H9 (cell line): ENCODE data around the gene GCC2. TPM values are rescaled to one million over a fixed set of nuclear protein-coding genes. Genes with fewer than 3 reads are reported as not detected.

Source experiments
- DNase-seq: peaks from one replicate; pipeline ENCODE4 v3.0.0-alpha.2; 2017
- H2AFZ ChIP-seq: one replicate; pipeline ENCODE4 v1.6.1; 2013; ENCODE audit warnings: mild to moderate bottlenecking, low read length, control low read depth, moderate library complexity
- H2AK5ac ChIP-seq: 2 replicates; pipeline ENCODE4 v1.6.1; 2013; ENCODE audit warnings: low read length, control low read depth, mixed read lengths; ENCODE audit not compliant: insufficient read length
- H2BK120ac ChIP-seq: one replicate; pipeline ENCODE4 v1.6.1; 2013; ENCODE audit warnings: low read depth, mild to moderate bottlenecking, low read length, control low read depth, inconsistent platforms; ENCODE audit not compliant: poor library complexity, severe bottlenecking
- H2BK12ac ChIP-seq: 2 replicates; pipeline ENCODE4 v1.6.1; 2013; ENCODE audit warnings: low read length, control low read depth, mixed read lengths, low read depth; ENCODE audit not compliant: insufficient read length
- H2BK15ac ChIP-seq: 2 replicates; pipeline ENCODE4 v1.6.1; 2013; ENCODE audit warnings: low read depth, low read length, control low read depth
- H2BK20ac ChIP-seq: one replicate; pipeline ENCODE4 v1.6.1; 2013; ENCODE audit warnings: low read depth, mild to moderate bottlenecking, low read length, control low read depth, inconsistent platforms; ENCODE audit not compliant: poor library complexity, severe bottlenecking
- H2BK5ac ChIP-seq: 2 replicates; pipeline ENCODE4 v1.6.1; 2013; ENCODE audit warnings: low read length, control low read depth, mixed read lengths; ENCODE audit not compliant: insufficient read length
- H3K14ac ChIP-seq: 2 replicates; pipeline ENCODE4 v1.6.1; 2013; ENCODE audit warnings: low read length, control low read depth; ENCODE audit not compliant: insufficient read depth
- H3K18ac ChIP-seq: 2 replicates; pipeline ENCODE4 v1.6.1; 2013; ENCODE audit warnings: low read depth, mild to moderate bottlenecking, mixed read lengths, low read length, control low read depth; ENCODE audit not compliant: insufficient read length
- H3K23ac ChIP-seq: 2 replicates; pipeline ENCODE4 v1.6.1; 2013; ENCODE audit warnings: low read length, control low read depth, mixed read lengths, low read depth; ENCODE audit not compliant: insufficient read length
- H3K23me2 ChIP-seq: 2 replicates; pipeline ENCODE4 v1.6.1; 2013; ENCODE audit warnings: low read depth, mild to moderate bottlenecking, mixed read lengths, low read length, control low read depth; ENCODE audit not compliant: insufficient read length, poor library complexity, severe bottlenecking
- H3K27ac ChIP-seq: 2 replicates; pipeline ENCODE4 v1.5.1; 2013; ENCODE audit warnings: low read length, control low read depth, mixed read lengths, low read depth; ENCODE audit not compliant: insufficient read length
- H3K27me3 ChIP-seq: 2 replicates; pipeline ENCODE4 v1.6.1; 2013; ENCODE audit warnings: low read length, control low read depth, inconsistent platforms; ENCODE audit not compliant: insufficient read depth
- H3K4ac ChIP-seq: 2 replicates; pipeline ENCODE4 v1.6.1; 2013; ENCODE audit warnings: low read depth, mild to moderate bottlenecking, control low read depth, inconsistent platforms, low read length, moderate library complexity
- H3K4me1 ChIP-seq: 2 replicates; pipeline ENCODE4 v1.6.1; 2013; ENCODE audit warnings: low read length, control low read depth, inconsistent platforms; ENCODE audit not compliant: insufficient read depth
- H3K4me2 ChIP-seq: 2 replicates; pipeline ENCODE4 v1.6.1; 2013; ENCODE audit warnings: low read length, control low read depth, mixed read lengths; ENCODE audit not compliant: insufficient read length, insufficient read depth
- H3K56ac ChIP-seq: 2 replicates; pipeline ENCODE4 v1.6.1; 2013; ENCODE audit warnings: low read depth, mild to moderate bottlenecking, mixed read lengths, low read length, control low read depth; ENCODE audit not compliant: insufficient read length
- H3K79me1 ChIP-seq: 2 replicates; pipeline ENCODE4 v1.6.1; 2013; ENCODE audit warnings: low read depth, mild to moderate bottlenecking, moderate library complexity, low read length, control low read depth, inconsistent platforms; ENCODE audit not compliant: insufficient read depth, poor library complexity, severe bottlenecking
- H3K79me2 ChIP-seq: 2 replicates; pipeline ENCODE4 v1.6.1; 2013; ENCODE audit warnings: low read length, control low read depth, inconsistent platforms; ENCODE audit not compliant: insufficient read depth
- H3K9ac ChIP-seq: 2 replicates; pipeline ENCODE4 v1.6.1; 2013; ENCODE audit warnings: low read length, control low read depth, mixed read lengths; ENCODE audit not compliant: insufficient read length; ENCODE audit errors: extremely low read depth
- H3K9me3 ChIP-seq: one replicate; pipeline ENCODE4 v1.6.1; 2013; ENCODE audit warnings: low read depth, low read length, inconsistent platforms; ENCODE audit not compliant: control insufficient read depth
- H3T11ph ChIP-seq: one replicate; pipeline ENCODE4 v1.6.1; 2013; ENCODE audit warnings: mild to moderate bottlenecking, low read length, control low read depth, inconsistent platforms
- H4K20me1 ChIP-seq: one replicate; pipeline ENCODE4 v1.6.1; 2013; ENCODE audit not compliant: control insufficient read depth, insufficient read length, insufficient read depth
- H4K5ac ChIP-seq: 2 replicates; pipeline ENCODE4 v1.6.1; 2013; ENCODE audit warnings: low read depth, mild to moderate bottlenecking, mixed read lengths, low read length, control low read depth; ENCODE audit not compliant: insufficient read length
- H4K8ac ChIP-seq: replicated peaks from 2 replicates; pipeline ENCODE4 v1.6.1; 2013; ENCODE audit warnings: low read length, control low read depth, mixed read lengths, low read depth; ENCODE audit not compliant: insufficient read length
- H4K91ac ChIP-seq: 2 replicates; pipeline ENCODE4 v1.6.1; 2013; ENCODE audit warnings: low read depth, mild to moderate bottlenecking, moderate library complexity, mixed read lengths, low read length, control low read depth; ENCODE audit not compliant: insufficient read length
- H3K27ac Mint-ChIP-seq, 3 experiments: 2 replicates in 2 of 3; 3 replicates in 1 of 3; pipeline ENCODE4 v1.8.0; 2020 to 2021; ENCODE audit warnings: mixed read lengths in 3 of 3, mild to moderate bottlenecking in 1 of 3, moderate library complexity in 1 of 3
- H3K27me3 Mint-ChIP-seq: 2 replicates; pipeline ENCODE4 v1.8.0; 2021; ENCODE audit warnings: low read depth, mild to moderate bottlenecking, moderate library complexity, mixed read lengths
- H3K36me3 Mint-ChIP-seq, 3 experiments: 2 replicates in 2 of 3; 3 replicates in 1 of 3; pipeline ENCODE4 v1.8.0; 2020 to 2021; ENCODE audit warnings: low read depth in 3 of 3, mixed read lengths in 3 of 3; ENCODE audit not compliant: insufficient read depth in 1 of 3
- H3K4me1 Mint-ChIP-seq, 2 experiments: 2 replicates each; pipeline ENCODE4 v1.8.0; 2020; ENCODE audit warnings: mixed read lengths in 2 of 2
- H3K4me3 Mint-ChIP-seq, 2 experiments: 2 replicates in 1 of 2; 3 replicates in 1 of 2; pipeline ENCODE4 v1.8.0; 2020 to 2021; ENCODE audit warnings: mild to moderate bottlenecking in 2 of 2, mixed read lengths in 2 of 2, moderate library complexity in 1 of 2
- H3K9me3 Mint-ChIP-seq, 2 experiments: 2 replicates in 1 of 2; 3 replicates in 1 of 2; pipeline ENCODE4 v1.8.0; 2020; ENCODE audit warnings: mild to moderate bottlenecking in 2 of 2, mixed read lengths in 2 of 2, moderate library complexity in 1 of 2
- WGBS: extraction: QIAGEN DNeasy Blood & Tissue Kit; methylation state at CpG from one replicate; pipeline ENCODE4 v1.1.7; 2013; ENCODE audit warnings: missing lambda C conversion rate, low lambda C conversion rate, mixed read lengths; ENCODE audit not compliant: insufficient read length; ENCODE audit errors: extremely low coverage; 5-methylcytosine and 5-hydroxymethylcytosine counted together
- total RNA-seq: library from RNA; stranded (reverse); gene quantifications from 2 replicates; pipeline ENCODE4 v1.2.1, GENCODE V29; 2021
- TF ChIP-seq, protein P1 (sequence below): fragments of 200-600 bp; sonication (generic); conservative IDR thresholded peaks from 3 replicates; pipeline ENCODE4 v1.8.0; 2021; ENCODE audit warnings: antibody characterized with exemption, mild to moderate bottlenecking

The GCC2 gene
- total RNA-seq, 1 experiment from 2014 or later = 53.3 TPM

DNA sequence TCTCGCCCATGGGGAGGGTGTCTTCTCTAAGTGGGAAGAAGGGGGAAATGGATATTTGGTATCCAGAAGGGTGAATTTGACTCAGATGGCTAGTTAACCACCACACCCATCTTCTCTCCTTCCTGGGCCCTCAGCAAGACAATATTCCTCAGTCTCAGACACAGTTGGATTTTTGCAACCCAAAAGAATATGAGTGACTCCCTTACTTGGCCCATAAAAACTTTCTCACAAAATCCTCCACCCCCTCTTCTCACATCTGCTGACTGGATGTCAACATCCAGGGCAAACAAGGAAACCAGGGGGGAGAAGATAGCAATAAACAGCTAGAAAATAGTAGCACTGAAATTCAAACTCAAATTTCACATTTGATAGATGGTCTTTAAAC, 35.3 kb upstream of the GCC2 start:
- Histone ChIP-seq H2AK5ac (no peak overlapping the region), H3T11ph (no peak overlapping the region), H3K56ac (no peak overlapping the region), H3K23me2 (no peaks in the 10 kb centered on the region), H3K9ac (no peak overlapping the region), H3K4ac (no peak overlapping the region), H3K79me1 (no peaks in the 10 kb centered on the region), H3K27me3 (no peaks in the 10 kb centered on the region), H2BK120ac (no peak overlapping the region), H3K9me3 (no peaks in the 10 kb centered on the region), H3K23ac (no peak overlapping the region), H3K14ac (no peak overlapping the region), H3K27ac (no peak overlapping the region), H3K4me1 (no peaks in the 10 kb centered on the region), H2BK12ac (no peak overlapping the region), H4K91ac (no peak overlapping the region), H2AFZ (no peak overlapping the region), H2BK5ac (no peak overlapping the region), H3K4me2 (no peak overlapping the region), H3K79me2 (no peaks in the 10 kb centered on the region), H4K5ac (no peak overlapping the region), H2BK20ac (no peak overlapping the region), H3K18ac (no peak overlapping the region), H4K8ac (no peak overlapping the region), H4K20me1 (no peaks in the 10 kb centered on the region), H2BK15ac (no peak overlapping the region)
- DNase-seq = no peak
- WGBS = no CpG with 5 or more reads among the region's 1 CpG
- Mint-ChIP-seq H3K9me3 (no peaks in the 10 kb centered on the region), H3K36me3 (no peaks in the 10 kb centered on the region), H3K27me3 (no peaks in the 10 kb centered on the region), H3K4me1 (no peaks in the 10 kb centered on the region), H3K27ac (no peak overlapping the region), H3K4me3 (no peak overlapping the region)
- TF ChIP-seq, protein P1, sequence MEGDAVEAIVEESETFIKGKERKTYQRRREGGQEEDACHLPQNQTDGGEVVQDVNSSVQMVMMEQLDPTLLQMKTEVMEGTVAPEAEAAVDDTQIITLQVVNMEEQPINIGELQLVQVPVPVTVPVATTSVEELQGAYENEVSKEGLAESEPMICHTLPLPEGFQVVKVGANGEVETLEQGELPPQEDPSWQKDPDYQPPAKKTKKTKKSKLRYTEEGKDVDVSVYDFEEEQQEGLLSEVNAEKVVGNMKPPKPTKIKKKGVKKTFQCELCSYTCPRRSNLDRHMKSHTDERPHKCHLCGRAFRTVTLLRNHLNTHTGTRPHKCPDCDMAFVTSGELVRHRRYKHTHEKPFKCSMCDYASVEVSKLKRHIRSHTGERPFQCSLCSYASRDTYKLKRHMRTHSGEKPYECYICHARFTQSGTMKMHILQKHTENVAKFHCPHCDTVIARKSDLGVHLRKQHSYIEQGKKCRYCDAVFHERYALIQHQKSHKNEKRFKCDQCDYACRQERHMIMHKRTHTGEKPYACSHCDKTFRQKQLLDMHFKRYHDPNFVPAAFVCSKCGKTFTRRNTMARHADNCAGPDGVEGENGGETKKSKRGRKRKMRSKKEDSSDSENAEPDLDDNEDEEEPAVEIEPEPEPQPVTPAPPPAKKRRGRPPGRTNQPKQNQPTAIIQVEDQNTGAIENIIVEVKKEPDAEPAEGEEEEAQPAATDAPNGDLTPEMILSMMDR = no peak
